ENCODE results near the gene TSHZ3. TPM values are rescaled to one million over a fixed set of nuclear protein-coding genes. Genes with fewer than 3 reads are reported as not detected.

Gene TSHZ3
- total RNA-seq, 1 donor from 2014 or later: 18.6 TPM

DNA sequence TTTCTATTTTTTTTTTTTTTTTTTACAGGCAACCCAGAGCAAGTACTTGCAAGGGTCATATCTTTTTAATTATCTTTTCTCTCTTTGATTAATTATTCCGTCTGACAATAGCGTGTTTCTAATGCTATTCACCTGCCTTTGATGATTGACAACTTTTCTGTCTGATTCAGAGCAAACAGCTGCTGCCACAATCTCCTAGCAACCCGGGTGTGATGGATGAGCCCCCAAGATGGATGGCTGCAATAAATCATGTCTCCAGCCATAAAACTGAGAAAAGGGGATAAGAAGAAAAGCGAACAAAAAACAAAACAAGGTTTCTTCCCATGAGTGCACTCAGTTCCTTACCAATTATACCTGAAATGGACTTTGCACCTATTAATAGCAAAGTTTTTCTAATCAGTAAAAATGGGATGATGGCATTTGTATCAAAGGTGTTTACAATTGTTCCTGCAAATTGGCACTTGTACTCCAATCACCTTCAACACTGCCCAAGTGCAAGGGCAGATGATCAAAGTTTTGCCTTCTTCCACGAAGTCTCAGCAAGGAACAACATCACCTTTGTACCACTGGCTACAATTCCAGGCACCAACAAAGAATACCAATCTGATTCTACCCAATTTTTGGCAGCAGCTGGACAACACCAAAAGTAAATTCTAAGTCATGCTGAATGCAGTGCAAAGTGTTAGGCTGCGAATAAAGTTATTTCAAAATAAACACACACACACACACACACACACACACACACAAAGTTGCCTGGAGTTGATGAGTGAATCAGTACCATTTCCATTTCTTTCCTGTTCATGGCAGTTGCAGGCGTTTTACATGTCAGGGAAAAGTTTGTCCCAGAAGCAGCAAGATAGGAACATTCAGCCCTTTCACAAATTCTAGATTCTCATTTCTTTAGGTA lies 12.0 kb downstream of the TSHZ3 start:
- no peak for DNase-seq

DNA sequence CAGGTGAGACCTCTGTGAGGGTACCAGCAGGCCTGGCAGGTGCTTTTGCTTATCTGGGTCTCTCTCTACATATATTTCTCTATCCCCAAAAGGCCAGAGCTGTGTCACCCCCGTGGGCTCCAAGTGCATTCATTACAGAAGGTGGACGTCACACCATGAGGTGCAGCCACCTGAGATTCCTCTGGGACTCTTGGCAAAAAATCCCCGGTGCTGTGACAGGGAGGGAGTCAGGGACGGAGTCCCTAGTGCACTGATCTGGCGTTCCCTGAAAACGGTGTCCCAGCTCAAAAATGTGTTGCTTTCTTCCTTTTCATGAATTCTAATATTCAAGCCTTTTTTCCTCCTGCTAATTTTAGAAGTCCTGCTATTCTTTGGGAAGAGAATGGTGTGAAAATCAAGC lies 13.5 kb downstream of the TSHZ3 start:
- no peak for DNase-seq

DNA sequence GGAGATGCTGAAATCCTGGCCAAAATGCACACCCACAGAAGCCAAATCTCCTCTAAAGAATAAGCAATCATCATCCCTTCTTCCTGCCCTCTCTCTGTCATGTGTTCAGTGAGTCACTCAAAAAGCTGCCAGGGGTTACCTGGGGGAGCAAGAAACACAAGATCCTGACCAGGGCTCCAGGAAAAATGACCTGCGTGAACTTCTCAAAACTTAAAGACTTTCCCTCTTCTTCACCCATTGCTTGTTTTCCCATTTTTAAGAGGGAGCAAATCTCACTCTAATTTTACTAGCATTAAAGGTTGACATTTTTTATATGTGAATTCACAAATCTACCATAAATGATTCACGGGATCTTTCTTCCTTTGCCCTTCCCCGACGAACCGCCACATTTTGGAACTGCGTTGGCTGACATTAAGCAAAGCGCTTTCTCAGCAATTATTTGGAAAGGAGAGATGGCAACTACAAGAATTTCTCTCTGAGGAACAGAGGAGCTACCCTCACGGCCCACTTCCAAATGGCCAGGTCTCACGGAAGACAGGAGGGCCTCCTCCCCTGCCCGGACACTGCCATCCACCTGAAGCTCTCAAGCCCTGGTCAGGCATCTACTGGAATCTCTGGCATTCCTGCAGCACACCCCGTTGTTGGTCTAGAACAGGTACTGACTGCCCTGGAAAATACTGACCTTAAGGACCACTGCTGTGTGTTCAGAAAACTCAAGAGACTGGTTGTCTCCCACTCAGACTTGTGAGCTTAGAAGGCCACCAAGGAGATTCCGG lies 14.2 kb downstream of the TSHZ3 start:
- DNase-seq: no peak

DNA sequence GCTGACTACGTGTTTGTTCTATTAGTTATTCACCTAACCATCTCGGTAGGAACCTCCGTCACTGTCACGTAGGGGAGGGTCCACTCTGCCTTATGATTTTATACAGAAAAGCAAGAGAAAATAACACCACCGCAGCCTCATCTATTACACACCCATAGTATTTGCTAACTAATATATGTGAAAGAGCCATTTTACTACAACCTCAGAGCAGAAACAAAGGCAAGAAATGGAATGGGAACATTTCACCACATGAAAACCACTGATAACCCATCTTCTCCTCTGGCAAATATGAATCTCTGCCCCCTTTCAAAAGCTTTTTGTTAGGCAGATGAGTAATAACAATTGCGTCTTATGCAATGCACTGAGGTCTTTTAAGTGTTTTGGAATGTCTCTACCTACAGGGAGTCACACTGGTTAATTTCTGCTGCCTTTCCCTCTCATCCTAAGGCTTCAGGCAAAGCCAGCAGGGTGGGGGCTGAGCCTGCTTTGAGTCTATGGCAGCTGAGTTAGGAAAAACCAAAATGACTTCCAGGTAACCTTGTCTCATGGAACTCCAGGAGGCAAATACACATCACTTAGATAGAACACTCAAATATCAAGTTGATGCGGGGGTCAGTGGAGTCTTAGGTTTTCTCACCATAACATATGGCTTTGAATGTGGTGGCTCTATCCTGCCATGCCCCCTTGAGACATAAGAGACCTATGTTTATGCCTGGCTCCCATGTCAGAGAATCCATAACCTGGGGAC lies 15.0 kb downstream of the TSHZ3 start:
- DNase-seq: no peak

DNA sequence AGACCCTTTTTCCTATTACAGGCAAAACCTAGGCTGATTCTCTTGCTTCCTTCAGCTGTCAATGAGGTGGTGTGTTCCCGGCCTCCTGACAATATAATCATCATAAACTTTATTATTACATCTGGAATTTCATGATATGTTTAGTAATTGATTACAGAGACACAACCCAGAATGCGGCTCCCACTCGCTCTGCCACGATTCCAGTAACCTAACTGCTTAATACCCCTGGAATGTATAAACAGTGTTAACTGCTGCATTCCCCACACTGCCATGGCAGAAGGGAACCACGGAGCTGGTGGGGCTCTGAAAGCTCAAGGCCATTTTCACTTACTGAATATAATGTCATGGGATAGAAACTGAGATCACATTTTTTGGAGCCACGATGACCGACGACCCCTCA lies 17.1 kb downstream of the TSHZ3 start:
- DNase-seq: no peak

DNA sequence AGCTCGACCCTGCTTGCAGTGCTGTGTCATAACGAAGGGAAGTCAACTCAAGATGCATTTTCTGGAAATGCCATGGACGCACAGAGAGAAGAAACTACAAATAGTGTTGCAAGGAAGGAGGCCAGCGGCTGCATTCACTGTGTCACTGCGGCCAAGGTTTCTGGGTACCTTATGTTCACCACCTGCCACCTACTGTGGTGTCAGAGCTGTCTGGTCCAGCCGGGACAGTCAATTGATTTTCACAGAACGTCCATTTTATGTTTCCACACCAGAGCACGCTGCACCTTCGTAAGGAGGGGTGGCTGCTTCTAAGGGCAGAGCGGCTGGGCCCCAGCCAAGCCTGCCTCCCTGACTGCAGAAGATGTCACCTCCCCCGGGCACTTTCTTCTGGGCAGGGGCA lies 17.7 kb downstream of the TSHZ3 start:
- DNase-seq: no peak

DNA sequence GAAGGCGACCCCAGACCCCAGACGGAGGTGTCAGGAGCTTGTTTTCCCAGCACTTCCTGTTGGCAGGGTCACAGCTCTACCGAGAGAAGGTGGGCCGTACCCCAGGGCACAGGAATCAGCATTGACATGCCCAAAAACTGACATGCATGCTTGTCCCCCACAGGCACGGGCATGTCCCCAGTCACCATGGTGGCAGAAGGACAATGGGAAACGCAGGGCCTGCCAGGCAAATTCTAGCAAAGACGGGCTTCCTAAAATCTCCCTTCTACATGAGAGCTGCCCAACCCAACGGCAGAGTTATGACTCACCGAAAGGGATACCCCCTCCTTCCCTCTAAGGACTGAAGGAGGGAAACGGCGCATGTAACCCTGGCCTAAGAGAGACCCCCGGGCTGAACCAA lies 18.5 kb downstream of the TSHZ3 start:
- no peak for DNase-seq

DNA sequence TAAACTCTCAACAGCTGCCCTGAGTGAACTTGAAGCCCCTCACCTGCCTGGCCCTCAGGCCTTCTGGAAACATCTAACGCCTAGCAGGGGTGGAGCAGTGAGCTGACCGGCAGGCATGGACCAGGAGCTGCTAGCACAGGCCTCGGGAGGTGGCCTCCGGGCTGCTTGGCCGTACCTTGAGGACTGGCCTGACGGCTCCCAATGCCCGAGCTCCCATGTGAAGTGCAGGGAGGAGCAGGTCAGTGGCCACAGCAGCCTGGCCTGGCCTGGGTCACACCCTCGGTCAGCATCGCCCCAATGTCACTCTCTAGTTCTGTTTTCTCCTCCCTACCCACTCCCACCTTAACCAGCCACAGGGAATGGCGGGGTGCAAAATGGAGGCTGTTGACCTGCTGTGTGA lies 19.0 kb downstream of the TSHZ3 start:
- DNase-seq: no peak

DNA sequence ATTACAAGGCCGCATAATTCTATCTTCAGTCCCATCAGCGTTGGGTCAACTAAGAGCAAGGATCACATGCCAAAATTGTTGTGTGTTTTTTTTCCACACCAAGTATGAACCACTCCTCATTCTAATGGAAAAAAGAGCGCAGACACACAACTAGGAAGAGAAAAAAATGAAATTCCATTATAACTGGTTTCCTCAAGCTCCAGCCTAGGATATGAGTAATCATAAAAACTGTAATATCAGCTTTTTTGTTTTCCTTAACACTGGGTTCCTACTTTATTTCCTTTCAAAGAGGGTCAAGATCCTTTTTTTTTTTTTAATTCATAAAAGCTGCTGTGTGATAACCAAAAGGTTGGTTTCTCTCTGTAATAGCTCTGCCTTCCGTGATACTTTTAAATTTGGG lies 19.4 kb downstream of the TSHZ3 start:
- DNase-seq: no peak

DNA sequence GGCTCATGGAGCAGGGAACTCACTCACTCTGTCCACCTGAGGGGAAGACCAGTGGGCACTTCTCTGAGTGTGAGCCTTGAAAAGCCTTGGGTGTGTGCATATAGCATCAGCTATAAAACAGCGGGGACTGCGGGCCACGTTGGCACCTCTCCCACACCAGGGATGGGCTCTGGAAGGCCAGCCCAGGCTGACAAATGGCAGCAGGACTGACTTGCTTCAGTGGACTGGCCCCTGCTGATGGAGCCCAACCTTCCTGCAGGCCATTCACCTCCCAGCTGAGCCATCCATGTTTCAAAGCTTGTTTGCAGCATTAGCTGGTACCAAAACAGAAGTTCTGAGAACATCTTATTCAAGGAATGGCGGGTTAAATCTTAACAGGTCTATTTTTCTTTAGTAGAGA lies 21.0 kb downstream of the TSHZ3 start:
- no peak for DNase-seq

DNA sequence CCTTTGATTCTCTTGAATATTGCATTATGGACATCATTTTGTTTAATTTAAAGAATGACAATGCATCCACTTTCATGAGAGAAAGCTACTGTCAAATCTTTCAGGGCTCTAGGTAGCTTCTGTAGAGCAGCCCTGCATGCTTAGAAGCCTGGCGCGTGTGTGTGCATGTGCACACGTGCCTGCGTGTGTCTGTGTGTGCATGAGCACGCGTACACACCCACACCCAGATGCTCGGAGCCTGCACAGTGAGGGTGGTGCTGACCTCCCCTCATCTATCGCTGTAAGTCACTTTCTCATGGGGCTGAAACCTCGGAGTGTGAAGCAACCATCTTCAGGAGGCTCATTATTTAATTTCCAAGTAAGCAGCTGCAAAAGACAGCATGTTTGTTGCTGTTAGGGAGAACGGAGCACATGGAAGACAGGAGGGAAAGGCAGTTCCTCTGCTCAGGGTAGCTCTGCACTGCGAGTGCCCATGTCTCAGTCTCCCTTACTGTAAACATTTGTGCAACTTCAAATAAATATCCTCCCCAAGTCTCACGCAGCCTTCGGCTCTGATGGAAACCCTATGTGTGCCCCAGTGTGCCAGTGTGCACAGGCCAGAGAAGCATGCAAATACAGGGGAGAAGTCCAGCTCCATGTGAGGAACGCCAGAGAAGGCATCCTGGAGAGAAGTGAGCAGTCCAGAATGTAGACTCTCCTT lies 22.8 kb downstream of the TSHZ3 start:
- no peak for DNase-seq

DNA sequence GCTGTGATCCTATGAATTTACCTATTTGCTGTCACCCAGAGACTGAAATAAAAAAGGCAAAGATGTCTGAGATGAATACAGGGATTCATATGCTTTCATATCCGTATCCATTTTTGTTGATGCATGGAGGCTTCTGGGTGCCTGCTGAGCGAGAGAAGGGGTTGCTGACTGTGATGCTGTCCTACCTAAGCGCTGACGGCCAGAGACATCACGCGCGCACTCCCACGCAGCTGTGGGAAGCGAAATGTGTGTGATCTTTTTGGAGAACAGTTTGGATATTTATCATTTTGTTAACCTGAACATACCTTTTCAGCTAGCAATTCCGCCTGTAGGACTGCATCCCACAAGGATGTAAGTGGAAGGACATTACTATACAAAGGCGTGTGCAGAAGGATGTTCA lies 23.9 kb downstream of the TSHZ3 start:
- no peak for DNase-seq

DNA sequence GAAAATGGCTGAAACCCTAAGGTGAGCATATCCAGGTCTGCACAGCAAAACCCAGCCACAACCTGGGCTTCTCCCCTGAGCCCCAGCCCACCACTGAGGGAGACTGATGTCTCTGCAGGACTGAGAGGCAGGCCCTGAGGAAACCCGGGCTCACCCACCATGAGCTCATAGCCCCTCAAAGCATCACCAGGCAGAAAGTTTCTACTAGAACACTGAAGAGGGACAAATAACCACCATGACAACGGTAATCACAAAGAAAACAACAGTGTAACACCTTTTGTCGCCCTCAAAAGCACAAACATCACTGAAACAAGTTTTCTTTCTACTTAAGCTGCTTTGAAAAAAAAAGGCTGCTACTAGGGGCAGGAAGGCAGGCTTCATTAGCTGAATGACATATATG lies 29.8 kb downstream of the TSHZ3 start:
- no peak for DNase-seq

DNA sequence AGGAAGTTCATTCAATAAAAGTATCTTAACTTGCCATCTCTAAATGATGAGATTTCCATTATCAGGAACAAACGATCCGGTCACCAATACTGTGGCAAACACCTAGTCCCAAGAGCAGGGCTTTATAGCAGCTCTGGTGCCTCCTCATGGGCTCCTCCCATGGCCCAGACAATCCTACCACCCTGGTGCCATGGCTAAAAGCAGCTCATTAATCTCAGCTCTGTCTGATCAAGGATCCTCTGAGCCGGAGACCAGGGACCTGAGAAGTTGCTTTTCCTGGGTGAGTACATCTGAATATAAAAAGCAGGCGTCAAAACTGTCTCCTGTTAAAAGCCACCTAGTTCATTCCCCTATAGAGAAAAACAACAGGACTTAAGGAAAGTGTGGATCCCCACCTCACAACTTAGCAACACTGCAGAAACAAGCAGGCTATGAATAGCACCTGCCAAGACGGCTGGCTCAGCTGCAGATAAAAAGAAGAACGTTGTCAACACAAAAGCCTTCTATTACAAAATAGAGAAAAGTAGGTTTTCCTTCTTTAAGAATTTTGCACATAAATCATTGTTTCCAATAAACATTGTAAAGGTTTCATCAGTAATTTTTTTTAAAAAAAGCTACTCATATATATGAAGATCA lies 30.3 kb downstream of the TSHZ3 start:
- no peak for DNase-seq

DNA sequence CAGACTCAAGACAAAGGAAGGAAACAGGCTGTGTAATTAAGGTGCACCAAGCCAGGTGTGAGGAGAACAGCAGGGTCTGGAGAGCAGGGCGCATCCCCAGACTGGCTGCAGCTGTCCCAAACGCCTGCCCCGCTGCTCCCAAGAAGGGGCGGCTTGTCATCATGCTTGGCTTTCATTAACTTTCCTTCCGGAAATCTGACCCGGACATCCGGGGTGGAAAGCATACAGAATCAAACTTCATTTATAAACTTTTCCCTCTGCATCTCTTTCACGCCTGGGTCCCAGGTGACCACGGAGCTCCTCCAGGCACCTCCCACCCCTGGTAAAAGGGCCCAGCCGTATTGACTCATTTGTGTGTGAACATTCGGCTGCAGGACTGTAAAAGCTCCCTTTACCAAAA lies 31.7 kb downstream of the TSHZ3 start:
- DNase-seq: no peak

DNA sequence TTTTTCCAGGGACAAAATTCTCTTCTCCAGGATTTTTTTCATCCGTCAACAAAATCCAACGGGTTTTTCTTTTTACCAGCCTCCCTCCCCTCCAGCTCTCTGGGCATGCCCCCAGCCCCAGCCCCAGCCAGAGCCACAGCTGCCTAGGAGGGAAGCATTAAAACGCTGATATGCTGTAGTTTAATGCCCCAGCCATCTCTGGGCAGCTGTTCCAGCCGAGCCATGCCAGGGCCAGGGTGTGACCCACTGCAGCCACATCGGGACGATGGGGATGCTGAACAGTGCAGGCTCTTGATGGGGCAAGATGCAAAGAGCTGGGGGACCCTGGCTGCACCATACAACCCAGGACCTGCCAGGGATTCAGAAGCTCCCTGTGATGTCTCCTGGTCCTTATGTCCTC lies 32.1 kb downstream of the TSHZ3 start:
- no peak for DNase-seq

DNA sequence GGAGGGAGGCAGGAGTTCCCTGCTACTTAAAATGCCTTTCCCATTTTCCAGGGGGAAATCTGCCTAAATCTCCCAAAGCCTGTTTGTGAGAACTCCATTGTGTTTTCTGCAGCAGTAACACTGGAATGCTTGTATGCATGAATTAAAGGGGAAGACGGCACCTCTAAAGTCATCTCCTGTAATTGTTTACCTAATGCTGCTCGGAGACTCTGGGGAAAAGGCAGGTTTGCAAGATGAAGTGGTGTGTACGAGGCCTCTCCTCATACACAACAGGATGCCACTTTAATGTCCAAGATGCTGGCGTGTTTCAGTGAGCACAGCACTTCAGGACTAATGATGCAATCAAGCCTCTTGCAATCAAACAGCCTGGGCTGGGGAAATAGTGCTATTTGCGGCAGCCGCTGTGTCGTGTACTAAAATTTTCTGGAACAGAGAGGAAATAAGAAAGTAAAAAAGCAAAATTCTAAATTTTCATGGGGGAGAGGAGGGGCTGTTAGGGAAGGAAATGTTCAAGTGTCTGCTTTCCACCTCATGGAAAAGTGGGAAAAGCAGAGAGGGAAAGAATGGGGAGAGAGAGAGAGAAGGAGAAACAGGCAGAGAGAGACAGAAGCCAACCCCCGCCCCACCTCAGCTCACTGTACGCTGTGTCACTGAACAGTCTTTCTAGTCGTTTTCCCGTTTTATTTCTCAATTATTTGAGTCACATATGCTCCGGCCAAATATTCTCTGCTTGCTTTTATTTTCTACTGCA lies 32.9 kb downstream of the TSHZ3 start:
- no peak for DNase-seq

DNA sequence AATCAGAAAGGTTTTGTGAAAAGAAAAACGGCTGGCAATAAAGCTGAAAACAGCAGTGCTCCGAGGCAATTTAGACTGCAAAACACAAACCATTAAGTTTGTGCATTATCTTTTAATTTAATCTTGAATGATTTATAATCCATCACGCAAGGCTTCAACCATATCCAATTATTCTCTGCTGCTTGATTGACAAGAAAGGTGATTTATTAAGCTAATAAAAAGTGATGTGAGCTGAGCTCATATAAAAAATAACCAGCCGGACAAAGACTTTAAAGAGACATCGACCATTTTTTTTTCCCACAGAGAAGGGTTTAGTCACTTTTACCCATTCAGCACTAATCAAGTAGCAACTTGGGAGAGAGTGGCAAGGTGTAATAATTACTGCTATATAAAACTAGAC lies 33.6 kb downstream of the TSHZ3 start:
- DNase-seq: no peak

DNA sequence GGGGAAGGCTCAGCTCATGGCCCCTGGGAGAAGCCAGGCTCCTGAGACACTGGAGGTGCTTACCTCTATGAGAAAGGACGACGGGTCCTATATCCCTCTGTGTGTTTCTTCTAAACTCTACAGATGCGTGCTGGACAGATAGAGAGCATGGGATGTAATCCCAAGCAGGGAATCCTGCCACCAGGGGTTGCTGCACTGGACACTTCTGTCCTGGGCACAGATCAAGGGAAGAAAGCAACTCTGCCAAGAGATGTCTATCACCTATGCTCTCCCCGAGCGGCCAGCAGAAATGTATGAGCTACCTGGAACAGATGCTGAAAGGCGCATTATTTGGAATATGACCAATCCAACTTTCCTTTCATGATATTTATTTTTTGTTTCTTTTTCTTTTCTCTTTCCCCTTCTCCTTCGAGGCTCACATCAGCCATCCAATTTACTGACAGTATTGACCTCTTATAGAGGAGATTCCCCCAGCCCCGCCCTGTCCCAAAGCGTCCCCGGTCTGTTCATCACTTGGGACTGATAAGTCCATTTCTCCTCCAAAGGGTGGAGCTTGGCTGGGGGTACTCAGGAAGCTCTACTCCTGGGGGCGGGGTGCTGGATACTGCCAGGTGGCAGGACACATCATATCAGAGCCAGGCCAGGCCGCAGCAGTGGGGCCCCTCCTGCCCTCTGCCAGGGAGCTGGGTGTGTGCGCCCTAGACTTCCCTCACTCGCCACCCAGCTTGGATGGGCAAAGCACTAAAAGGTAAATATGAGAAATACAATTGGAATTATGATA lies 34.2 kb downstream of the TSHZ3 start:
- no peak for DNase-seq

DNA sequence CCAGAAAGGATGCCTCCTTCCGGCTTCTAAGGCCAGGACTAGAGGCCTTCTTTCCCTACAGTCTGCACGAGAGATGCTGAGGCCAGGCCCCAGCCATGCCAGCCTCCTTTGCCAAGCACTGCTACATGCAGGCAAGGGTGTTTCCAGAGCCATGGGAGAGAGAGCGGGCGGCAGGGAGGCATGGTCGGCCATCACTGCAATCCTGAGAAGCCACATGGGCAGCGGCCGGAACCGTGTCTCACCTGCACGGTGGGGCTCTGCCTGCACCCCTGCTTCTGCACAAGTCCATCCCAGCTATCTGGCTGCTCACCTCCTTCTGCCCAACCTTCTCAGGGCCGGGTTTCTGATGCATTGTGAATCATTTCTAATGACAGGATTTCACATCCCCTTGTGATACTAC lies 35.1 kb downstream of the TSHZ3 start:
- no peak for DNase-seq
